ENCODE measurements around the gene TRIM47.
A peak's percentile ranks its signal among the peaks of the same experiment; 100 is the strongest.
"Not testable (repeated sequence)": the region's sequence is repeated elsewhere in the genome, so short reads cannot be mapped to it uniquely, and the experiment has no call there.

TRIM47 gene

GRCh38 chr17:75865404-75866188, 12.8 kb downstream of the TRIM47 start:
- not testable (repeated sequence) for DNase-seq

GRCh38 chr17:75864887-75865286, 13.5 kb downstream of the TRIM47 start:
- DNase-seq: not testable (repeated sequence)

- no peak for DNase-seq
Measured at GRCh38 chr17:75864448-75864871, 13.9 kb downstream of the TRIM47 start.

GRCh38 chr17:75861927-75862317, 16.5 kb downstream of the TRIM47 start:
- no peak for DNase-seq

- not testable (repeated sequence) for DNase-seq
Measured at GRCh38 chr17:75859358-75859757, 19.0 kb downstream of the TRIM47 start.

- DNase-seq: no peak
Measured at GRCh38 chr17:75856062-75856756, 22.2 kb downstream of the TRIM47 start.

- peak; percentile 96 for DNase-seq
Measured at GRCh38 chr17:75855310-75856061, 22.9 kb downstream of the TRIM47 start, which contains the start of gene WBP2. TSS of gene WBP2 (minus strand) at chr17:75855335. CDS start at chr17:75855297, 38 bp downstream.

GRCh38 chr17:75854881-75855309, 23.5 kb downstream of the TRIM47 start:
- DNase-seq: no peak

- DNase-seq: no peak
Measured at GRCh38 chr17:75854101-75854748, 24.2 kb downstream of the TRIM47 start.

- DNase-seq: no peak
Measured at GRCh38 chr17:75853433-75853832, 24.9 kb downstream of the TRIM47 start.

GRCh38 chr17:75851693-75851991, 26.7 kb downstream of the TRIM47 start:
- not testable (repeated sequence) for DNase-seq

GRCh38 chr17:75850928-75851692, 27.3 kb downstream of the TRIM47 start:
- DNase-seq: no peak

- no peak for DNase-seq
Measured at GRCh38 chr17:75849724-75850123, 28.7 kb downstream of the TRIM47 start.

GRCh38 chr17:75849279-75849646, 29.1 kb downstream of the TRIM47 start:
- no peak for DNase-seq

GRCh38 chr17:75848523-75849278, 29.7 kb downstream of the TRIM47 start:
- peak; percentile 86 for DNase-seq

- DNase-seq: no peak
Measured at GRCh38 chr17:75847614-75848522, 30.5 kb downstream of the TRIM47 start.

- DNase-seq: no peak
Measured at GRCh38 chr17:75846692-75847613, 31.4 kb downstream of the TRIM47 start.

- DNase-seq: no peak
Measured at GRCh38 chr17:75845933-75846691, 32.3 kb downstream of the TRIM47 start.
